Activated CD8-positive, alpha-beta memory T cell treated with anti-CD3 and anti-CD28 coated beads, Interleukin-2, amount 50 U/mL, for 4 hours (primary cell): ENCODE results near the gene NQO1.

ENCODE experiments used
- DNase-seq: peaks from one replicate; pipeline ENCODE4 v3.0.0-alpha.2; 2020

The NQO1 gene

DNA sequence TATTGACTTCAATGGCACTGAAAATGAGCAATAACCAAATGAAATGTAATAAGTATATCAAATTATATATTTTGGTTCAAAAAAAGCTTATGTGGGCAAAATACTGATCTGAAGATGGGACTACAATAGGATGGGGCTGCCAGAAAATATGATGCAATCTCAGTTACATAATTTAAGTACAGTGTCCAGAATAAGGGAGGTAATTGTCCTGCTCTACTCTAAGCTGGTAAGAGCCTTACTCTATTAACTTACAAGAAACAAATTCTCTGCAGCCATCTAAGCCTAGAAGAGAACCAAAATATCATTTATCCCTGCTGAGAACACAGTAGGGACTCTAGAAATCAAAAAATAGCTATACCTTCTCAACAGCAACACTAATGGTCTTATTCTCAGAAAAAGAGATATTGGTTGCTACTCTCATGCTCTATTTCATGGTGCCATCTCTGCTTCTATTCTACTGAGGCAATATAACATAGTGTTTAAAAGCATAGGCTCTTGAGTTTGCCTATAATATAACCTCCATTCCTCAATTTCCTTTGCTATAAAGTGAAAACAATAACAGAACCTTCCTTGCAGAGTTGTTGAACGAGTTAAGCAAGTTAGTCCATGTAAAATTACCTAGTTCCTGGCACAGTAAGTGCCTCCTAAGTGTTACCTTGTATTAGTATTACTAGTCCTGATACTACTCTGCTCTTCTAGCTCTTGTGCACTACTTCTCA lies 19.9 kb downstream of the NQO1 start:
- DNase-seq = no peak

DNA sequence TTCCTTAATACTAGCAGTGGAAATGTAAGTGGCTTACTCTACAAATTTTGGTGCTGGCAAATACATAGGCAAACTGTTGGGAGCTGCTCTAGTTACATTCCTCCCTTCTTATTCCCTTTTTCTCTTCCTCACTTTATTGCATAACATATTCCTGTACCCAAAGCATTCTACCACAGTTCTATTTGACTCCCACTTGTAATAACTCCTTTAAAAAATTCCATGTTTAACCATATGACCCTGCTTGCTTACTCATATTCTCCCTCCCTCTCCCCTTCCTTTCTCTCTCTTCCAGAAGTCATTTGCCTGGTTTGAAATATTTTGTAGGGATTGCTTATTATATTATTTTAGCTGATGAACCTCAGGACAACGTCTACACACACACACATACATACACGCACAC lies 22.7 kb downstream of the NQO1 start:
- no peak for DNase-seq

DNA sequence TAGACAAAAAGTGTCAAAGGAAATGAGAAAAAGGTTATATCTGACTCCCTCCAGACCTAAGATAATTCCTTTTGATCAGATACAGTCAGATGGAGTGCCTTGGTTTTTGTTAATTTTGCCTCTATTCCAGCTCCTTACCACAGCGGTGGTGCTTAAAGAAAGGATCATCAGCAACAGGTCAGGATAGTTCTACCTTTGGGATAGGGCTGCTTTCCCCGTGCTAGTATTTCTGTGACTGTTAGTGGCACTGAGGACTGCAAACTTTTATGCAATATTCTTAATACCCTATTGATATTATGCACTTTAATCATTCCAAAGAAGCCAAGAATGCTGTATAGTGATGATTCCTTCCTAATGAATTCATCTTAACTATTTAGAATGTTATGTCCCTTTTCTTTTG lies 24.5 kb downstream of the NQO1 start:
- no peak for DNase-seq

DNA sequence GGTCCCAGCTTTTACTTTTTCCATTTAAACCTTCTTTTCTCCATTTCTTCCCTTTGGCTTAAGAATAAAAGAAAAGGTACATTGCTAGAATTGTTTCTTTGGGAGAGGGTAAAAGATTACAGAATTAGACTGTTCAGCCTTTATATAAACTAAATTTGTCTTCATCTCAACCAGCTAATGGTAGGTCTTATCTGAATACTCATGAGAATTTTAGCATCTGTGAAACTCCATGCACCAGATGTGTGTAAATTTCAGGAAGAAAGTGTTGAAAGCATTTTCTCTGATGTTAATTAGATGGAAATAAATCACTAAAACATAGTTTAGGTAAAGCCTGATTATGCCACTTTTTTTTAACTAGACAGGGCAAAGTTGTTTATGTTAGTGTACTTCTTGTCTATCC lies 24.9 kb downstream of the NQO1 start:
- no peak for DNase-seq

DNA sequence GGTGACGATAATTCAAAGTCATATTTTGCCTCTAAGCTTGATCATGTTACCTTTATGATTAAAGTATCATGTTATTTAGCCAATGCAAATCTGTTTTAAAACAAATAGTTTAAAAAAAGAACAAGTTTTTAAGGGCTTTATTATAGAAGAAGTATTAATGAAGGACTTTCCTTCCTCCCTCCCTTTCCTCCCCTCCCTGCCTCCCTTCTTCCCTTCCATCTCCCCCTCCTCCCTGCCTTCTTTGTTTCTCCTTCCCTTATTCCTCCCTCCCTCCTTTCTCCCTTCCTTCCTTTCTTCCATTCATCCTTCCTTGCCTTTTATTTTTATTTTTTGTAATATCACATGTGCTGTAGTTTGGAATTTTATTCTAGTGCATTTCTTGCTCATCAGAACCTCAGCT lies 26.4 kb downstream of the NQO1 start:
- DNase-seq = no peak

DNA sequence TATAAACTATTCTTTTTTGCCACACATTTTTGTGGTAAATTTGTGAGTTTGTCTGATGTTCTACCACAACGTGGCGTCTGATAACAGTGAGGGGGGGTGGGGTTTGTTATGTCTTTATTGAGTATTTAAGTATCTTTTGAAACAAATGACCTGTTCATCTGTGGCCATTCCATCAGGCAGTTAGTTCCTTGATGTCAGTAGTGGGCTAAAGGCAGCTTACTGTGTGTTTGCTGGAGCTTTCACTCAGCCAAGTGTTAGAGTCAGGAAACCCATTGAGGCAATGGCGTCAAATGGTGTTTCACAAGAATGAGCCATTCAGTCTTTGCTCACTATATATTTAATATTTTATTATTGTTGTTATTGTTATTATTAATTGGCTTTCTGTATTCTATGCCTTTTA lies 28.0 kb downstream of the NQO1 start:
- no peak for DNase-seq

DNA sequence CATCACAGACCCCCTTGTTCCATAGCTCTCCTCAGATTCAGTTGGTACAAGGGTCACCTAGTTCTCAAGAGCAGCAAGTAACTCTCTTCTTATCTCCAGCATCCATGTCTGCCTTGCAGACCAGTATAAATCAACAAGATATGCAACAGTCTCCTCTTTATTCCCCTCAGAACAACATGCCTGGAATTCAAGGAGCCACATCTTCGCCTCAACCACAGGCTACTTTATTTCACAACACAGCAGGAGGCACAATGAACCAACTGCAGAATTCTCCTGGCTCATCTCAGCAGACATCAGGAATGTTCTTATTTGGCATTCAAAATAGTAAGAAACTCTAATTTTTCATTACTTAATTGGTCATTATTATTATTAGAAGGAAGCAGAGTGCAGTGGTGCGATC lies 32.4 kb downstream of the NQO1 start:
- DNase-seq = no peak

DNA sequence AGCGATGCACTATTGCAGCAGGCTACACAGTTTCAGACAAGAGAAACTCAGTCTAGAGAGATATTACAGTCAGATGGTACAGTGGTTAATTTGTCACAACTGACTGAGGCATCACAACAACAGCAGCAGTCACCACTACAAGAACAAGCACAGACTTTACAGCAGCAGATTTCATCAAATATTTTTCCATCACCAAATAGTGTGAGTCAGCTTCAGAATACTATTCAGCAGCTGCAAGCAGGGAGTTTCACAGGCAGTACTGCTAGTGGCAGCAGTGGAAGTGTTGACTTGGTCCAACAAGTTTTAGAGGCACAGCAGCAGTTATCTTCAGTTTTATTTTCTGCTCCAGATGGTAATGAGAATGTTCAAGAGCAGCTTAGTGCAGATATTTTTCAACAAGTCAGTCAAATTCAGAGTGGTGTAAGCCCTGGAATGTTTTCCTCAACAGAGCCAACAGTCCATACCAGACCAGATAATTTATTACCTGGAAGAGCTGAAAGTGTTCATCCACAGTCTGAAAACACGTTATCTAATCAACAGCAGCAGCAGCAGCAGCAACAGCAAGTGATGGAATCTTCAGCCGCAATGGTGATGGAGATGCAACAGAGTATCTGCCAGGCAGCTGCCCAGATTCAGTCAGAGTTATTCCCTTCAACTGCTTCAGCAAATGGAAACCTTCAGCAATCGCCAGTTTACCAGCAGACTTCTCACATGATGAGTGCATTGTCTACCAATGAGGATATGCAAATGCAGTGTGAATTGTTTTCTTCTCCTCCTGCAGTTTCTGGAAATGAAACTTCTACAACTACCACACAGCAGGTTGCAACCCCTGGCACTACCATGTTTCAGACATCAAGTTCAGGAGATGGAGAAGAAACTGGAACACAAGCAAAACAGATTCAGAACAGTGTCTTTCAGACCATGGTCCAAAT lies 34.1 kb downstream of the NQO1 start:
- DNase-seq = no peak

DNA sequence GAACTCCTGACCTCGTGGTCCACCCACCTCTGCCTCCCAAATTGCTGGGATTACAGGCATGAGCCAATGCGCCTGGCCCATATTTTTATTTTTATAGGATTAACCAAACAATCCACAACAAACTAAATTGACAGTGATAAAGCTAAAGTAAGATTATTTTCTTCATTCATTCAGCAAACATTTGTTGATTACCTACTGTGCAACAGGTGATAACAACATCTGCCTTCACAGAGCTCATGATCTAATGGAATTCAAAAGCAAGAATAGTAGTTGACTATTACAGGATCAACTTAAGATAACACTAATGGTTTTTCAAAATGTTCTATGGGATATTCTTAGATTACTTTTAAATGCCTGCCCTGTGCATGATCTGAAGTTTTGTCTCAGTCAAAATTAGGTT lies 37.8 kb downstream of the NQO1 start:
- no peak for DNase-seq

DNA sequence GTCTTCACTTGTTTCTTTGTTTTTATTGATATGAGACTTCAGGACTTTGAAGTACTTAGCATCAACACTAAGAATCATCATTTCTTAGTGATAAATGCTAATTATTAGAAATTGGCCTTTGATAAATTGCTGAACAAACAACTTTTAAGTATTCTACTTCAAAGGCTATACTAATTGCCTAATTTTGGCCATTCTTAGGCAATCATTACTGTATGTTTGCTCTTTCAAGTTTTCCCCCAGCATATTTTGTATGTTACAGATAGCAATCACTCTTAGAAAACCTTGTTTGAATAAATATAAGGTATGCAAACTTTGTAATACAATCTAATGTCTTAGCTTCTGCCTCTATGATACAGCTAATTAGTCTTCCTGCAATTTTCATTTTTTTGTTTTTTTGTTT lies 46.0 kb downstream of the NQO1 start:
- DNase-seq = no peak

DNA sequence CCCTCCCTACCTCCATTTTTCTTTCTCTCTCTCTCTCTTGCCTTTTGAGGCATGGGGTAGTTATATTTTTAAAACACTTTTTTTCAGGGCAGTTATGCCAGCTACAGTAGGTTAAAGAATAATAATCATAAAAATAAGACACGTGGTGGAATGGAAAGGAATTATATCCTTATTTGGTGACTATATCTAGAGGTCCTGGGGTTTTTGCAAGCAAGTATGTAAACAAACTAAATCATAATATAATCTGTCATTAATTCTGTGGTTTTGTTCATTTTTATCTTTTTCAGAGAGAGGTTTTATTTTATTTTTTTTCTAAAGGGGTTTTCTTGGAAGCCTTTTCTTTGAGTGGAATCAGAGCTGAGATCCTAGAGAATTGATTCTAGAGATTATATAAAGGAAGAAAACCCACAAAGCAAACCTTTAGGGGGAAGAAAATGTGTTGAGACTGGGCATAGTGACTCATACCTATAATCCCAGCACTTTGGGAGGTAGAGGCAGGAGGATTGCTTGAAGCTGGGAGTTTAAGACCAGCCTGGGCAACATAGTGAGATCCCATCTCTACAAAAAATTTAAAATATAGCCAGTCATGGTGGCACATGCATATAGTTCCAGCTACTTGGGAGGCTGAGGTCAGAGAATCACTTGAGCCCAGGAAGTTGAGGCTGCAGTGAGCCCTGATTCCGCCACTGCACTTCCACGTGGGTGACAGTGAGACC lies 53.2 kb downstream of the NQO1 start:
- no peak for DNase-seq

DNA sequence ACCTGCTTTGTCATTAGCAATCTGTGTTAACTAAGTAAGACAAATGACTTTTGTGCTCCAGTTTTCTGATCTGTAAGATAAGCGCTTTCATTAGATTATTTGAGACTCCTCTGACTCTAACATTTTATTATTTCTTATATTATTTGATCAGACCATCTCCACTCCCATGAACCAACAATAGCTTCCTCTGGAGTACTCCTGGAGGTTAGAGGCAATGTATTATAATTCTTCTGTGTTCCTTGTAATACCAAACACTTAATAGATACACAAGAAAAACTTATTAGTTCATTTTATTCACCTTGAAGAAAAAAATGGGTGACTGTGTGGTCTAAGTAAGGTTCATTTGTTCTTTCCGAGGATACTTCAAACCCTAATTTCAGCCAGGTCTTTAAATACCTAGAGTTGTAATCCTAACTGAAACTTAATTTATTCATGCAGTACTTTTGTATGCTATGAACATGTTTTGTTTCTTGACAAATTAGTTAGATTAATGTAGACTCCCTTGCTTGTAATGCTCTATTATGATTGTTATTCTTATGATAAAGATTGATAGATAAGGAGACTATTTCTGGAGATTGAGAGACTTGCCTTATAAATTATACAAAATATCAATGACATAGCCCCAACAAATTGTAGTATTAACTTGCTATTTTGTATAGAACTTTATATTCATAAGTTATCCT lies 53.9 kb downstream of the NQO1 start:
- DNase-seq = no peak

DNA sequence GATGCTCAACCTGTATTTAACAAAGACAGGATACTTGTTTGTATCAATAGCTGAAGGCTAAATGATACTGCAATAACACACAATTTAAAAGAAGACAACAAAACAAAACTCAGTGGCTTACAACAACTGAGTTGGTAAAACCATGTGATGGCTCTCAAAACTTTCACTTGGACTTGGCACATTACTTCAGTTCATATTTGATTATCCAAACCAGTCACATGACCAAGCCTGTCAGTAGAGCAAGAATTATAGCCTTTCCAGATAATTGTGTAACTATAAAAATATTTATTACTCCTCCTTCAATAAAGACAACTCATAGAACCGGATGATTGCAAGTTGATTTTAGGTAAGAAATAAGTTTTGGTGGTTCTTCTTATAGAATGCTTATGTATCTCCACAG lies 56.8 kb downstream of the NQO1 start:
- no peak for DNase-seq

DNA sequence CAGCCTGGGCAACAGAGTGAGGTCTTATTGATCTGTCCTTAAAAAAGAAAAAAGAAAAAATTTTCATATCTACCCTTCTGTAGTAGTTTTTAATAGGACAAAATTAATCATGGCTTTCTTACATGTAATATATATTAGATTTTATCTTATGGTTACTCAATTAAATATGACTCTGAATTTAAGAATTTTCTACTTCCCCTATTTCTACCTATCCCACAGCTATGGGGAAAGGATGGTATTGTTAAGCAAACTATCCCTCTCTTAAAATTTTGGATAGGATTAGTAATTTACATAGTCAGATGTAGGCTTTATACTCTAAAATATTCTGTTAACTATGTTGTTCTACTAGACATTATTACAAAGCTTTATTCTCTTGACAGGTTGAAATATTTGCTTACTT lies 62.5 kb downstream of the NQO1 start:
- DNase-seq = no peak

DNA sequence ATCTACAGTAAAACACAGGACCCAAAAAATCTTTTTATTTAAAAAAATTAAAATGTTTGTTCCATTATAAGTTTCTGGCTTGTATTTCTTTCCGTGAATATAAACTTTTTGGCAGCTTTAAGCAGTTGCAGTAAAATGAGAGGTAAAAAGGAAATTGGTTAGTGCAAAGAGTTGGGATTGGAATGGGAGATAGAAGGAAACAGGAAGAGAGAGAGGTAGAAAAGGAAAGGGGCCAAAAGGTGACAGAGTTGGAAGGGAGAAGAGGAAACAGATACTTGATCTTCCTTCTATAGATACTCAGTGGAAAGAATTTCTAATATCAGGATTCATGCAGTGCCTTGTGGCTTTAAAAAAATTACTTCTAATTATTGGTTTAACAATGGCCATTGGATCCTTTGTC lies 63.5 kb downstream of the NQO1 start:
- no peak for DNase-seq

DNA sequence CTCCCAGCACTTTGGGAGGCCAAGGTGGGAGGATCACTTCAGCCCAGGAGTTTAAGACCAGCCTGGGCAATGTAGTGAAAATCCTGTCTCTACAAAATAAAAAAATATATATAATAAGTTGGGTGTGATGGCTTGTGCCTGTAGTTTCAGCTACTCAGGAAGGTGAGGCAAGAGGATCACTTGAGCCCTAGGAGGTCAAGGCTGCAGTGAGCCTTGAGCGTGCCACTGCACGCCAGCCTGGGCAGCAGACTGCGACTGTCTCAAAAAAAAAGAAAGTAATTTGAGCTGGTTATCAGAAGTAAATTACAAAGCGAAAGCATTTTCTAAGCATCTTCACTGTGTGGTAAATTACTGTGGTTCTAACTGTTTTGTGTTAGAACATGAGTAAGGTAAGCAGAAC lies 66.2 kb downstream of the NQO1 start:
- DNase-seq = no peak
